ENCODE data around the gene ACVR2B.
"Not testable (repeated sequence)": the region's sequence is repeated elsewhere in the genome, so short reads cannot be mapped to it uniquely, and the experiment has no call there.

Gene ACVR2B

DNA sequence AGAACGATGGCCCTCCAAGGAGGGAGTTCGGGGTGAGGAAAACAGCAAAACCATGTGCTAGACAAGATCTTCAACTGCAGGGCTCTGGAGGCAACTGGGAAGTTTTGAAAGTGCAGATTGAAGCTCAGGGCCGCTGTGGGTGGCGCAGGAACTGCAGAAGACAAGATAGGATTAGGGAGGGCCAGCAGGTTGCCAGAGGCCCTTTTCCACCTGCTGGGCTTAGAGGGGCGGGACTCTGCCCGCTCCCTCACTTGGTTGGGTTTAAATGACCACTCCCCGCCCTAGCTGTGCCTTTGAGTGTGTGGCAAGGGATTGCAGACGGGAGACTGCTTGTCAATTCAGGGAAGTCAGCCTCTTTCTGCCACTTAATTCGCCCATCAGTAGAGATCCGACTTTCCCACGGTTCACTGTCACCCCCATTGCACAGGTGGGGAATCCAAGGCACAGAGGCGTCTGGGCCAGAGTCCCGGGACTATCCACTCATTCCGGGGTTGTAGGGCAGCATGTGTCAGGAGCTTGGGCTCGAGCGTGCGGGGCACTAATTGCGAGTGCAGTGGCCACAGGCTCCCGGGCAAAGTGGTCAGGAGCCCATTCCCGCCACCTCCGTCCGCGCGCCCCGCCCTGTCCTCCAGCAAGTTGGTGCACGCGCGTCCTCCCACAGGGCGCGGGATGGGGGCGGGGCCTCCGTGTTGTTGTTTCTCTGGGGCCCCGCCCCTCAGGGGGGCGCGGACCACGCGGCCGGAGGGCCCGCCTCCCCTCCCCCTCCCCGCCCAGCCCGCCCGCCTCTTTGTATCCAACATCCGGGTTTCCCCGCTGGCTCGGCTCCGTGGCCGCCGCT, at the start of gene ACVR2B:
ACVR2B (plus strand) TSS at position 816 of the 838 bp plus-strand sequence. CDS start 433 bp downstream, outside the sequence.
- DNase-seq = peak; percentile 37

DNA sequence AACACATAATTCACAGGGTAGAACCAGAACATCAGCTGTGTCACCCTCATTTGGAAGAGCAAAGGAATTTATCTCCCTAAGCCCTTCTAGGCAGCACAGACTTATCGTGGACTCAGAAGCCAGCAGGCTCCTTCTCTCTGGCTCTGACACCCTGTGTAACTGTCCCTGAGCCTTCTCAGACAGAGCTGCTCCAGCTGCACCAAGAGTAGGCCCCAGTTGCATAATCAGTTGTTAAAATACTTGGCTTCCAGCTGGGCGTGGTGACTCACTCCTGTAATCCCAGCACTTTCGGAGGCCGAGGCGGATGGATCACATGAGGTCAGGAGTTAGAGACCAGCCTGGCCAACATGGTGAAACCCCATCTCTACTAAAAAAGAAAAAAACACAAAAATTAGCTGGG, 49.4 kb upstream of the ACVR2B start:
- DNase-seq = no peak

DNA sequence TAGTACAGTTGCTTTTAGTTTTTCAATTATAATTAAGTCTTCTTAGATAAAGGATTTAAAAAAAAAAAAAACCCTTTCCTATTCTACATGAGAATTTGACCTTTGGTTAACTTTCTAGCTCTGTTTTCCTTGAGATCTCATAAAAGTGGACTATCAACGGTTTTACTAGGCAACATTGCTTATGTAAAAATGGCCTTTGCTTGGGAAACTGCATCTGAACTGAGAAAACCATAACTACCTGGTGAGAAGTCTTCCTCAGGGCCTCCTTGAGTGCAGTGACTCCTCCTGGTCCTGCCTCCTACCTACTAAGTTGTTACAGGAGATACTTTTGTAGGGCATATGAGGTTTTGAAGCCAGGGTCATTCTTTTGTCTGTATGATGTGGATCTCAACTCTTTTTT, 42.1 kb upstream of the ACVR2B start:
- DNase-seq = no peak

DNA sequence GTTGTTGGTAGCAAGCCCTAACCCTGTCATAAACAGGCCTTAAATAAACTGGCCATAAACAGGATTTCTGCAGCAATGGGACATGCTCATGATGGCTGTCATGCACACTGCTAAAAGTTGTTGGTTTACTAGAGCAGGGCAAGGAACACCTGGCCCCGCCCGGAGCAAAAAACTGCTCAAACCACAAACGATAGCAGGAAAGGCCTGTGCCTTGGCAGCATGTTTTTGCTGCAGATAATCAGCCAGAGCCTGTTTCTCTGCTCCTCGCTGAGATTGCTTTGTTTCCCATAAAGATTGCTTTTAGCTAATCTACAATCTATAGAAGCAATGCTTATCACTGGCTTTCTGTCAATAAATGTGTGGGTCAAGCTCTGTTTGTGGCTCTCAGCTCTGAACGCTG, 32.9 kb upstream of the ACVR2B start:
- not testable (repeated sequence) for DNase-seq

DNA sequence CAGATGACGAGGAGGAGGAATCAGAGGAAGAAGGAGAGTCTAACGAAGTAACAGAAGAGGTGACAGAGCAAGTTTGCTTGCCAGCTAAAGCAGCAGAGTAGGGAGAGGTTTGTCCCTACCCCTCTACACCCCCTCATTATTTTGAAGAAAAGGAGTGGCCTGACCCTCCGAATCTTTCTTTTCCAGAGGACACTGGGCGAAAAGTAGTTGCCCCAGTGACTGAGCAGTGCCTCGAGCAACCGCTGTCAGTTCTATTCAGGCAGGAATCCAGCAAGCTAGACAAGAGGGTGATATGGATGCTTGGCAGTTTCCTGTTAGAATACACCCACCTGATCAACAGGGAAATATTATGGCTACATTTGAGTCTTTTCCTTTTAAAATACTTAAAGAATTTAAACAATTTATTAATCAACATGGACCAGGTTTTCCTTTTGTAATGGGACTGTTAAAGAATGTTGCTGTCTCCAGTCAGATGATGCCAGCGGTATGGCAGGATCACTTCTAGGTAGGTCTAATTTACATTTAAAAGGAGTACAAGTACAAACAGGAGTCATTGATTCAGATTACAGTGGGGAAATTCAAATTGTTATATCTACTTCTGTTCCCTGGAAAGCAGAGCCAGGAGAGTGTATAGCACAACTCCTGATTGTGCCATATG, 31.9 kb upstream of the ACVR2B start:
- no peak for DNase-seq

DNA sequence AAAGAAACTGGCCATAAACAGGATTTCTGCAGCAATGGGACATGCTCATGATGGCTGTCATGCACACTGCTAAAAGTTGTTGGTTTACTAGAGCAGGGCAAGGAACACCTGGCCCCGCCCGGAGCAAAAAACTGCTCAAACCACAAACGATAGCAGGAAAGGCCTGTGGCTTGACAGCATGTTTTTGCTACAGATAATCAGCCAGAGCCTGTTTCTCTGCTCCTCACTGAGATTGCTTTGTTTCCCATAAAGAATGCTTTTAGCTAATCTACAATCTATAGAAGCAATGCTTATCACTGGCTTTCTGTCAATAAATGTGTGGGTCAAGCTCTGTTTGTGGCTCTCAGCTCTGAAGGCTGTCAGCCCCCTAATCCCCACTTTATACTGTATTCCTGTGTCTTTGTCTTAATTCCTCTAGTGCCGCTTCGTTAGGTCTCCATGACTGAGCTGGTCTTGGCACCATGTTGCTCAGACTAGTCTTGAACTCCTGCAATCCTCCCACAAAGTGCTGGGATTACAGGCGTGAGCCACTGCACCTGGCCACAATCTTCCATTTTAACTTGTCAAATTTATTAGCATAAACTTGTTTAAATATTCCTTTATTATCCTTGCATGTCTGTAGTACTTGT, 26.8 kb upstream of the ACVR2B start:
- not testable (repeated sequence) for DNase-seq

DNA sequence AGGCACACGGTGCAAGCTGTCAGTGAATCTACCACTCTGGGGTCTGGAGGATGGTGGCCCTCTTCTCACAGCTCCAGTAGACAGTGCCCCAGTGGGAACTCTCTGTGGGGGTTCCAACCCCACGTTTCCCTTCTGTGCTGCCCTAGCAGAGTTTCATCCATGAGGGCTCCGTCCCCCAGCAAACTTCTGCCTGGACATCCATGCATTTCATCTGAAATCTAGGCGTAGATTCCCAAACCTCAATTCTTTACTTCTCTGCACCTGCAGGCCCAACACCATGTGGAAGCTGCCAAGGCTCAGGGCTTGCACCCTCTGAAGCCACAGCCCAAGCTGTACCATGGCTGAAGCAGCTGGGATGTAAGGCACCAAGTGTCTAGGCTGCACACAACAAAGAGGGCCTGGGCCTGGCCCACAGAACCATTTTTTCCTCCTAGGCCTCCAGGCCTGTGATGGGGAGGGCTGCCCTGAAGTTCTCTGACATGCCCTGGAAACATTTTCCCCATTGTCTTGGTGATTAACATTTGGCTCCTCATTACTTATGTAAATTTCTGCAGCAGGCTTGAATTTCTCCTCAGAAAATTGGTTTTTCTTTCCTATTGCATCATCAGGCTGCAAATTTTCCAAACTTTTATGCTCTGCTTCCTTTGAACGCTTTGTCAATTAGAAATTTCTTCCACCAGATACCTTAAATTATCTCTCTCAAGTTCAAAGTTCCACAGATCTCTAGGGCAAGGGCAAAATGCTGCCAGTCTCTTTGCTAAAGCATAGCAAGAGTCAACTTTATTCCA, 20.6 kb upstream of the ACVR2B start:
- not testable (repeated sequence) for DNase-seq

DNA sequence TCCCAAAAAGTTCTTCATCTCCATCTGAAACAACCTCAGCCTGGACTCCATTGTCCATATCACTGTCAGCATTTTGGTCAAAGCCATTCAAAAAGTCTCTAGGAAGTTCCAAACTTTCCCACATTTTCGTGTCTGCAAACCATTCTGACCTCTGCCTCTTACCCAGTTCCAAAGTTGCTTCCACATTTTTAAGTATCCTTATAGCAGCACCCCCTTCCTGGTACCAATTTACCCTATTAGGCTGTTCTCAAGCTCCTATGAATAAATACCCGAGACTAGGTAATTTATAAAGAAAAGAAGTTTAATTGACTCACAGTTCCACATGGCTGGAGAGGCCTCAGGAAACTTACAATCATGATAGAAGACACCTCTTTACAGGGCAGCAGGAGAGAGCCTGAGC, 20.0 kb upstream of the ACVR2B start:
- DNase-seq = not testable (repeated sequence)

DNA sequence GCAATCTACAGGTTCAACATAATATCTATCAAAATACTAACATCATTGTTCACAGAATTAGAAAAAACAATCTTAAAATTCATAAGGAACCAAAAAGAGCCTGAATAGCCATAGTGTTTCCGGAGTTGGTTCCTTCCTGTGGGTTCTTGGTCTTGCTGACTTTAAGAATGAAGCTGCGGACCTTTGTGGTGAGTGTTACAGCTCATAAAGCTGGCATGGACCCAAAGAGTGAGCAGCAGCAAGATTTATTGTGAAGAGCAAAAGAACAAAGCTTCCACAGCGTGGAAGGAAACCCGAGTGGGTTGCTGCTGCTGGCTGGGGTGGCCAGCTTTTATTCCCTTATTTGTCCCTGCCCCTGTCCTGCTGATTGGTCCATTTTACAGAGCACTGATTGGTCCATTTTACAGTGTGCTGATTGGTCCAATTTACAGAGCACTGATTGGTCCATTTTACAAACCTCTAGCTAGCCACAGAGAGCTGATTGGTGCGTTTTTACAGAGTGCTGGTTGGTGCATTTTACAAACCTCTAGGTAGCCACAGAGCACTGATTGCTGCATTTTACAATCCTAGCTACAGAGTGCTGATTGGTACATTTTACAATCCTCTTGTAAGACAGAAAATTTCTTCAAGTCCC, 15.1 kb upstream of the ACVR2B start:
- DNase-seq = not testable (repeated sequence)

DNA sequence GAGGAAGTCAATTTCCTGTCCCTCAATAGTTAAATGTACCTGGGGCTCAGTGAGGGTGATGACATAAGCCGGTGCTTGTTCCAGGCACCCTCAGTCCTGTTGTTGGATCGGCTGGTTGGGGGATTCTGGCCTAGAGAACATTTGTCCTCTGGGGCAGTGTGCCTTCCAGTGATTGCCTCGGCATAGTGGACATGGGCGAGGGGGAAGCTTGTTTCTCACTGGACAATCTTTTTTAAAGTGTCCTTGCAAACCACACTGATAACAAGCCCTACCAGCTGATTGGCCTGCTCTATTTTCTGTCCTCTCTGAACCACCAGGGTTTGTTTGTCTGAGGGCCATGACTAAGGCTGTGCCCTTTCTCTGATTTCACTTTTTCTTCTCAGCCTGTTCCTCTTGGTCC, 10.5 kb upstream of the ACVR2B start:
- DNase-seq = not testable (repeated sequence)

DNA sequence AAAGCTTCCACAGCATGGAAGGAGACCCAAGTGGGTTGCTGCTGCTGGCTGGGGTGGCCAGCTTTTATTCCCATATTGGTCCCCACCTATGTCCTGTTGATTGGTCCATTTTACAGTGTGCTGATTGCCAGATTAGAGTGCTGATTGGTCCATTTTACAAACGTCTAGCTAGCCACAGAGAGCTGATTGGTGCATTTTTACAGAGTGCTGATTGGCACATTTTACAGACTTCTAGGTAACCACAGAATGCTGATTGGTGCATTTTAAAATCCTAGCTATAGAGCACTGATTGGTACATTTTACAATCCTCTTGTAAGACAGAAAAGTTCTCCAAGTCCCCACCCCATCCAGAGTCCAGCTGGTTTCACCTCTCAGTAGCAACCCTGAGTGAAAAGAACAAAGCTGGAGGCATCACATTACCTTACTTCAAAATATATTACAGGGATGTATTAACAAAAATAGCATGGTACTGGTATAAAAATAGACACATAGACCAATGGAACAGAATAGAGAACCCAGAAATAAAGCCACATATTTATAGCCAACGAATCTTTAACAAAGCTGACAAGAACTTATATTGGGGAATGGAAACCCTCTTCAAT, 7.5 kb upstream of the ACVR2B start:
- DNase-seq = no peak

DNA sequence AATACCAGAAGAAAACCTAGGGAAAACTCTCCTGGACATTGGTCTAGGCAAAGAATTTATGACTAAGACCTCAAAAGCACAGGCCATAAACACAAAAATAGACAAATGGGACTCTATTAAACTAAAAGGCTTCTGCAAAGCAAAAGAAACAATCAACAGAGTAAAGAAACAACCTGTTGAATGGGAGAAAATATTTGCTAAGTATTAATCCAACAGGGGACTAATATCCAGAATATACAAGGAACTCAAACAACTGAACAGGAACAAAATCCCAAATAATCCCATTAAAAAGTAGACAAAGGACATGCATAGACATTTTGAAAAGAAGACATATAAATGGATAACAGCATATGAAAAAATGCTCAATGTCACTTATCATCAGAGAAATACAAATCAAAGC, 6.9 kb upstream of the ACVR2B start:
- no peak for DNase-seq

DNA sequence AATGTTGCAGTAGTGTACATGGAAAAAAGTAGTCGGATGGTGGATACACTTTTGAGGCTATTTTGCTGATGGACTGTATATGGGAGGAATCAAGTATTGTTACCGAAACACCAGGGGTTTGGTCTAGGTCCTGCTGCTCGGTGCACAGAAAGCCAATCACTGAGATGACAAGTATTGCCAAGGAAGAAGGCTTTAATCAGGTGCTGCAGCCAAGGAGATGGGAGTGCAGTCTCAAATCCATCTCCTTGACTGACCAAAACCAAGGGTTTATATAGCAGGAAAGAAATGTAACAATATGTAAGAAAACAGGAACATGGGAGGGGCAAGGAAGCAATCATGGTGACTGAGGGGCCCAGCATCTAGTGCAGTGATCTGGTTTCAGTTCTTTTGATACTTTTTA, 2.8 kb upstream of the ACVR2B start:
- DNase-seq = no peak

DNA sequence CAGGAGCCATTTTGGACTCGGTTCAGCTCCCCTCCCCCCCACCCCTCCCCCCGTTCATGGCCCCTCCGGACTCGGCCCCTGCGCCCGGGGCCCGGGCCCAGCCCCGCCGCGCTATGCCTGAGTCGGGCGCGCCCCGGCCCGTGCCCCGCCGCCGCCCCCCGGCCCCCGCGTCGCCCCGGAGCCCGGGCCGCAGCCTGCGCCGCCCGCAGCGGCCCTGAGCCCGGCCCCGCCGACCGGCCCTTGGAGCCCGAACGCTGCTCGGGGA, 155 bp downstream of the ACVR2B start:
- no peak for DNase-seq

DNA sequence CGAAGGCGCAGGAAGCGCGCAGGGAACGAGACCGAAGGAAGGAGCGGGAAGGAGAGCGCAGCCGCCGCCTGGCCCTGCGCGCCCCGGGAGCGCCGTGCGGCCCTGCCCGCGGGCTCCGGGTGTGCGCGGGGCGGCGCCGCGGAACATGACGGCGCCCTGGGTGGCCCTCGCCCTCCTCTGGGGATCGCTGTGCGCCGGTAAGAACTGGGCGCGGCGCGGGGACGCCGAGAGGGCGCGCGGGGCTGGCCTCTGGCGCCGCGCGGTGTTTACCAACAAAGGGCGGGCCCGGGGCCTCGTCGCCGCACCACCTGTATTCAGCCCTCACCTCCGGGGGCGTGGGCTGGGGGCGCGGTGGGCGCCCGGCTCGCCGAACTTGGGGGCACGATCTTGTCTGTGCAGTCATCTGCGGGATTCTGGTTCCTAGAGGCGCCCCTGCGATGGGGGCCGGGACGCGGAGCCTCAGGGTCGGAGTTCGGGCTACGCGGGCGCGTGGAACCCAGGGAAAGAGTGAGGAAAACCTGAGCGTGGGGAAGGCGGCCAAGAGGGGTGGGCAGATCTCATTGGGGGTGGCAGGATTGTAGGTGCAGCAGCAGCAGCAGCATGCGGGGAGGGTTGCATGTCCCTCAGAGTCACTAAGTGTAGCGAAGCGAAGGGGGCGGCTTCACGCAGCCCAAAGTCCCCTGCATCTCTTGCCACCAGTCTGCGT, 641 bp downstream of the ACVR2B start:
- no peak for DNase-seq

DNA sequence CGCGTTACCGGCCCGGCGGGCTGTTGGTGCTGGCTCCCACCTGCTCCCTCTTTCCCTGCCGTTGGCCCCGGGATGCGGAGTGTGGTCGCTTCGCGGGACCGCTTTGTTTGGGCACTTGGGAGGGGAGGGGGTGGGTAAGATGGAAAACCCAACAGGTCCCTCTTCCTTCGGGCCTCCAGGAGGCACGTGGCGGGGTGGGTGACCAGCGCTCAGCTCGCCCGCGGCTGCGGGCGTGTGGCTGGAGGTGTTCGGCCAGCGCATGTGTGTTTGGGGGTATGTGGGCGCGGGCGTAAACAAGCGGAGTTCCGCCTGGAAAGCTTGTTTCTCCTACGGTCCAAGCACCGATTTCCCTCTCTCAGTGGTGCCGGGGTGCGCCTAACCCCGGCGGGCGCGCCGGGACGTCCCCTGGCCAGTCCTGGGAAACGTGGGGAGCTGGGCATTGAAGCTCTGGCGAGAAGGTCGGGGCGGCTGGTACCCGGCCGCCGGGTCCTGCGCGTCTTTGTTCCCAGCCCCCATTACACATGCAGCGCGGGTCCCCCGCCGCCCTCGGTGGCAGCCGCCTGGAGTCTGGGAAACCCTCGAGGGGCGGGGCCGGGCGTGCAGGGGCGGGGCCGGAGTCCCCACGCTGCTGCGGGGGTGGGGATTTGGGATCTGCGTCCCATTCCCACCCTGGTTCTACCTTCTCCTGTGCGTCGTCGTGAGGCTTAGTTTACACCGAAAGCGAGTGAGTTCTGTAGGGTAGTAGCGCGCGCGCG, 1.4 kb downstream of the ACVR2B start:
- DNase-seq = no peak

DNA sequence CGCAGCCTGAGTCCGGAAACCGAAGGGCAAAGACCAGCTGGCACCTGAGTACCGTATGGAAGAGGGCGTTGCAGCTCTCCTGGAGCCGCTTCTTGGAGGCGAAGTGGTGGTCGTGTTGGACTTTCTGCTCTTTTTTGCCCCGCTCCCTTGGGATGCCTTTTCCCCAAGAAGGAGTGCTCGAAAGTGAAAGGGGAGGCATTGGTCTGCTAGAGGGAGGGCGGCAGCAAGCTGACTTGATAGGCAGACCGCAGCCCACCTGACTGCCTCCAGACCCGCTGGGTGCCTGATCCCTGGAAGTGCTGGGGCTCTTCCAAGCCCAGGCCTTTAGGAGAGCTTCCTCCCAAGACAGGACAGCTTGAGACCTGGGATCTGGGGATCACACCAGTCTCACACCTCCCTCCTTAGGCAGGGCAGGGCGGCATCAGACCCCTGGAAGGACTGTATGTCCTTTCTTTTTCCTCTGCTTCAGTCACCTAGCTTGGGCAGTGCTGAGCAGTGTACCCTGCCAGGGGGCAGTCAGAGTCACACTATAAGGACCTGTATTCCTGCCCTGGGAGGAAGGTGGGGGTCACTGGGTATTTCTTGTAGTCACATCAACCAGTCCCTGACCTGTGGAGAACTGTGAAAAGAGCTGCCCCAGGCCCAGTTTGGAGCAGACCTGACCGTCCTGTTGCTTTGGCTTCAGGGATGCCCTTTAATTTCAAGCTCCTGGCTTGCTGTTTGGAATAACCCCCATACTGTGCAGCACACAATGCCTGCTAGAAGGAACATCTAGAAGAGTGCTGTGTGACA, 2.1 kb downstream of the ACVR2B start:
- DNase-seq = peak; percentile 34

DNA sequence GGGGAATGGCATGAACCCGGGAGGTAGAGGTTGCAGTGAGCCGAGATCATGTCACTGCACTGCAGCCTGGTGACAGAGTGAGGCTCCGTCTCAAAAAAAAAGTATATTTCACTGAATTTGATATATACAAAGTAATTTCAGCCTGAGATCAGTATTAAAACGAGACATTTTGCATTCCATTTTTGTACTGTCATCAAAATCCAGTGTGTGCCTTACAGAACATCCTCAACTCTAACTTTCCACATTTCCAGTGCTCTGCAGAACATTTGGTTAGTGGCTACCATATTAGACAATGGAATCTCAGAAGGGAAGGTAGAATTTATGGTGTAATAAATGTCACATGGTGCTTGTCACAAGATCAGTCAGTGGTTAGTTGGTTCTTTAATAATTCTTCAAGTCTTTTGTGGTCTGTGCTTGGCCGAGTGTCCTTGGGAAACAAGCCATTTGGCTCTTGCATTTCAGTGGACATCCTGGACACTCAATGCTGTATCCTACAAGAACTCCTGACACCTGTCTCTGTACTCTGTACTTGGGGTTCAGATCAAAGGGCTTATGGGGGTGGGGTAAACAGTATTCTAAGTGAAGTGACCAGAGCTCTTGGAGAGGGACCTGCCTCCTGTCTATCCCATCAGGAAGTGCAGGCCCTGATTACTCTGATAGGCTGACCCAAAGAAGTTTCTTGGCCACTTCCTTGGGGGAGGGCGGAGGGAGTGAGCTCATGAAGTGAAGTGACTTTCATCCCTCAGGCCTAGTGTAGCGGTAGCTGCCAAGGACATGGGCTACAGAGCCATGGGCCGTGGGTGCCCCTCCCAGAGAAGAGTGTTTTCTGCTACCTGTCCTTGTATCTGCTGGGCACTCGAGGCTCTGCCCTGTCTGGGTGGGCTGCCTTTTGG, 3.7 kb downstream of the ACVR2B start:
- DNase-seq = no peak
